HEK293 (cell line): ENCODE measurements around the gene RAB13.

Source experiments
- CTCF ChIP-seq: fragments of 450-650 bp; formaldehyde crosslinking; IDR thresholded peaks from 2 replicates; pipeline ENCODE4 v1.5.1; 2016; ENCODE audit warnings: missing biosample characterization, missing genetic modification characterization
- KLF16 ChIP-seq: fragments of 450-650 bp; formaldehyde crosslinking; IDR thresholded peaks from 2 replicates; pipeline ENCODE4 v1.5.1; 2017; ENCODE audit warnings: missing biosample characterization, missing genetic modification characterization
- RBAK ChIP-seq: fragments of 450-650 bp; formaldehyde crosslinking; IDR thresholded peaks from 2 replicates; pipeline ENCODE4 v1.5.1; 2016; ENCODE audit warnings: missing biosample characterization, missing genetic modification characterization
- YY1 ChIP-seq: fragments of 450-650 bp; formaldehyde crosslinking; IDR thresholded peaks from 2 replicates; pipeline ENCODE4 v1.5.1; 2018; ENCODE audit warnings: missing biosample characterization, missing genetic modification characterization
- ZBTB26 ChIP-seq: fragments of 450-650 bp; formaldehyde crosslinking; optimal IDR thresholded peaks from 2 replicates; pipeline ENCODE3; 2016; ENCODE audit warnings: missing biosample characterization, mild to moderate bottlenecking, missing genetic modification characterization
- ZEB2 ChIP-seq: fragments of 450-650 bp; formaldehyde crosslinking; IDR thresholded peaks from 2 replicates; pipeline ENCODE4 v1.5.1; 2016; ENCODE audit warnings: missing biosample characterization, missing genetic modification characterization
- ZNF19 ChIP-seq: fragments of 450-650 bp; formaldehyde crosslinking; IDR thresholded peaks from 2 replicates; pipeline ENCODE4; 2016; ENCODE audit warnings: missing biosample characterization, missing genetic modification characterization, low read depth
- ZNF211 ChIP-seq: fragments of 450-650 bp; formaldehyde crosslinking; IDR thresholded peaks from 2 replicates; pipeline ENCODE4 v1.5.1; 2016; ENCODE audit warnings: low read depth, missing biosample characterization, missing genetic modification characterization
- ZNF311 ChIP-seq: fragments of 450-650 bp; formaldehyde crosslinking; IDR thresholded peaks from 2 replicates; pipeline ENCODE4 v1.5.1; 2017; ENCODE audit warnings: missing biosample characterization, missing genetic modification characterization, borderline replicate concordance
- ZNF610 ChIP-seq: fragments of 450-650 bp; formaldehyde crosslinking; IDR thresholded peaks from 2 replicates; pipeline ENCODE4 v1.5.1; 2016; ENCODE audit warnings: missing biosample characterization, missing genetic modification characterization, borderline replicate concordance
- TF ChIP-seq, protein P1 (sequence below): fragments of 450-650 bp; formaldehyde crosslinking; IDR thresholded peaks from 2 replicates; pipeline ENCODE4 v1.5.1; 2016; ENCODE audit warnings: missing biosample characterization, missing genetic modification characterization

- TF ChIP-seq ZBTB26 (tag by site-specific recombination), result no peak
- TF ChIP-seq CTCF (tag by site-specific recombination), result no peak
- TF ChIP-seq ZNF19 (tag by site-specific recombination), result no peak
- TF ChIP-seq ZNF311 (tag by site-specific recombination), result no peak
- no peak for TF ChIP-seq ZNF610 (tag by site-specific recombination)
- no peak for TF ChIP-seq KLF16
- TF ChIP-seq YY1 (tag by site-specific recombination), result no peak
- no peak for TF ChIP-seq RBAK (tag by site-specific recombination)
- TF ChIP-seq ZNF211 (tag by site-specific recombination), result no peak
- TF ChIP-seq, protein P1, sequence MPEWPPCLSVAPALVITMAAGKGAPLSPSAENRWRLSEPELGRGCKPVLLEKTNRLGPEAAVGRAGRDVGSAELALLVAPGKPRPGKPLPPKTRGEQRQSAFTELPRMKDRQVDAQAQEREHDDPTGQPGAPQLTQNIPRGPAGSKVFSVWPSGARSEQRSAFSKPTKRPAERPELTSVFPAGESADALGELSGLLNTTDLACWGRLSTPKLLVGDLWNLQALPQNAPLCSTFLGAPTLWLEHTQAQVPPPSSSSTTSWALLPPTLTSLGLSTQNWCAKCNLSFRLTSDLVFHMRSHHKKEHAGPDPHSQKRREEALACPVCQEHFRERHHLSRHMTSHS (tag by site-specific recombination), result no peak
- no peak for TF ChIP-seq ZEB2
These were observed 5.1 kb upstream of the RAB13 start for GRCh38 chr1:153991151-153991630.
